ENCODE measurements around the gene TENM4.

- TF ChIP-seq REST (IDR thresholded peaks at IDR 0.05; ENCODE audit: insufficient read depth in 1 of 2, low read depth in 2 of 2, low read length in 2 of 2), result no peak
- no peak for TF ChIP-seq SIN3A (IDR thresholded peaks at IDR 0.05; ENCODE audit: borderline replicate concordance, insufficient read depth, low read length)
Measured at GRCh38 chr11:78635814-78636506, 804.9 kb downstream of the TENM4 start.
